HG03103 (cell line): ENCODE data around the gene XAF1.
"Not testable (repeated sequence)": the region's sequence is repeated elsewhere in the genome, so short reads cannot be mapped to it uniquely, and the experiment has no call there.

Experiments
- ATAC-seq: cut with Tn5 transposase; IDR thresholded peaks from one replicate; pipeline ENCODE4 v1.9.1; 2021; ENCODE audit warnings: low read depth; ENCODE audit not compliant: unreplicated experiment

Gene XAF1

DNA sequence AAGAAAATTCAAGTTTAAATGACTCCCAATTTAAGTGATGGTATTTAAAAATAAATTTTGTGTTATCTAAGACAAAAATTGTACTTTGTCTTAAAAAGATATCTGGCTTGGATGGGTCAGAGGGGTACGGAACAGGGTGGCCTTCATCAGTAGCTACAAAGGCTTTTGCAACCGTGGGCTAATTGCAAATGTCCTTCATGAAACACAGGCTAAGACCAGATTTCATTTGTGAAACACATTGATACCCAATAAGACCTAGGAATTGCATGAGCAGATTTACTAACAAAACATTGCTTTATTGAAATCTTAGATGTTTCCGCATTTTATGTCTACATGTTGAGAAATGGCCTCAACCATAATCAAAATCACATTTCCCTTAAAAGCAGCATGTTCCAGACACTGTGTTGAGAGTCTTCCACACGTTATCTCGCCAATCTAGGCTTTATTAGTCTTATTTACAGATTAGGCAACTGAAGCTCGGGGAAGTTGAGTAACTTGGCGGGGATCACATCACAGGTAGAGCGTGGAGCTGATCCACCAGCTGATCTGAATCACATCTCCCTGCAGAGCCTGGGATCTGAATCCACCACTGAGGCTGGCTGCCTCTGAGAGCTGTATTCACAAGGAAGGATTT lies 42.0 kb downstream of the XAF1 start:
- no peak for ATAC-seq

DNA sequence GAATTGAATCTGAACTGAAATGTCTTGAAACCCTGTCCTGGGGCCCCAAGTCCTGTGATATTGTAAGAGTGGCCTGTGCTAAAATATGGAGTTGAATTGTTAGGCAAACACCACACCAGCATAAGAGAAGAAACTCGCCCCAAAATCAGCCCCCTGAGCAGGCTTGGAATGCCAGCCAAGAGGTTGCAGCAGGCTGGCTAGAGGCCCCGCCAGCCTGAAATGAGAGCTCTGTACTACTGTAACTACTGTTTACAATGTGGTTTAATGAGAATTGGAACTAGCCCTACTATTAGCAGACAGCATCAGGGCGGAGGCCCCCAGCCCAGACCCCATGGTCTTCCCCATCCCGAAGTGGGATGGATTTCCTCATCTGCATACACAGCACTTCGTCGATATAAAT lies 43.9 kb downstream of the XAF1 start:
- no peak for ATAC-seq

GRCh38 chr17:6800422-6801027 lies 44.7 kb downstream of the XAF1 start:
- ATAC-seq = no peak

GRCh38 chr17:6811510-6811909 lies 55.7 kb downstream of the XAF1 start:
- no peak for ATAC-seq

GRCh38 chr17:6812295-6812694 lies 56.4 kb downstream of the XAF1 start:
- no peak for ATAC-seq

DNA sequence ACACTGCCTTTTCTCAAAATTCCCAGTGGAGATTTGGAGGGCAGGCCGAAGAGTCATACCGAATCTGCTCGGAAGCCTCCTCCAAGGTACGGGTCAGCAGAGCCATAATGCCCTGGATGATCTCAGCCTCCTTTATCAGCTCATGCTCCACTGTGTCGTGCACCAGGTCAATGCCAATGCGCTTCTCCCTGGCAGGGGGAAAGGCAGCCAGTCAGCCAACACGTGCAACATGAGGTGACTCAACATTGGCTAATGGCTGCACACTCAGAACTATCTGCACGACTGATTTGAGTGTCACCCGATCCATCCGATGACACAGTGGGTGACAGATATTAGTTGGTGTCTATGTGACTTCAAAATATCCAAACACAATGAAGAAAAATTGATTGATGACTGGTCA lies 59.9 kb downstream of the XAF1 start:
- ATAC-seq = no peak

- ATAC-seq = not testable (repeated sequence)
These were observed 60.5 kb downstream of the XAF1 start for GRCh38 chr17:6816368-6816767.

- ATAC-seq = no peak
These were observed 63.1 kb downstream of the XAF1 start for GRCh38 chr17:6818938-6819337.

DNA sequence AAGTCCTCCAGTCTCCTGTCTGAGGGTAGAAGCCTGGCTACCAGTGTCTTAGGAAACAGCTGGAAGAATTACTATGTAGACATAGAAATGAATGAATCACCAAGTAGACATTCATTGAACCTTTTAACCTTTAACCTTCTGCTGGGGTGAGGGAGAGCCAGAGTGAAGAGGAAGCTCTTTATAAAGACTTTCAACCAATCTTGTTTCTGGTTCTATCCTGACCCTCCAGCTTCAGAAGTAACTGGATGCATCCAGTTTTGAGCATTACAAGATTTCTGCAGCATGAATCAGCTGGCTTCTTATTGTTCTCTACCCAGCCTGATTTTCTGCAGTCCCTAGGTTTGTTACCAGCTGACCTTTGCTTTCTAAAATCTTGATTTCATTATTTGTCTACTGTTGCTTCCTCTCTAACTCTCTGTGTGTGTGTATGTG lies 67.2 kb downstream of the XAF1 start:
- no peak for ATAC-seq
